IMR-90 (cell line): ENCODE data around the gene N4BP2. TPM values are rescaled to one million over a fixed set of nuclear protein-coding genes. Genes with fewer than 3 reads are reported as not detected.
"Not testable (repeated sequence)": the region's sequence is repeated elsewhere in the genome, so short reads cannot be mapped to it uniquely, and the experiment has no call there.

Source experiments
- ATAC-seq: fragments of 200-7000 bp; cut with Tn5 transposase; 2 replicates; pipeline ENCODE4 v1.9.1; 2020; ENCODE audit warnings: low read depth, mild to moderate bottlenecking, moderate library complexity
- BruUV-seq: library from RNA; stranded (reverse); fragments of 400-500 nt; replicated peaks from 2 replicates; lab custom pipeline; 2021; lab: Mats Ljungman, UMichigan
- CTCF ChIA-PET: fragments of 300-600 bp; formaldehyde crosslinking; extraction: SDS; loops from one replicate; lab custom pipeline; 2021; ENCODE audit warnings: antibody characterized with exemption; lab: Yijun Ruan, JAX
- POLR2A ChIA-PET: fragments of 300-600 bp; sonication (Branson Sonifier 250); formaldehyde crosslinking; loops from one replicate; lab custom pipeline; 2022; ENCODE audit warnings: antibody characterized with exemption; ENCODE audit not compliant: unreplicated experiment; lab: Charles Lee
- DNase-seq: peaks from one replicate; pipeline ENCODE4 v3.0.0; 2013
- H2AFZ ChIP-seq: replicated peaks from 2 replicates; pipeline ENCODE3; 2013; ENCODE audit warnings: low read length, mild to moderate bottlenecking; ENCODE audit not compliant: poor library complexity
- H2AK5ac ChIP-seq: 2 replicates; pipeline ENCODE4 v1.6.1; 2013; ENCODE audit warnings: low read depth, low read length, inconsistent platforms
- H2AK9ac ChIP-seq: replicated peaks from 2 replicates; pipeline ENCODE3; 2013; ENCODE audit warnings: mild to moderate bottlenecking, low read depth, low read length, moderate library complexity; ENCODE audit not compliant: poor library complexity
- H2BK120ac ChIP-seq: 2 replicates; pipeline ENCODE4 v1.6.1; 2013; ENCODE audit warnings: low read depth, low read length, inconsistent platforms
- H2BK15ac ChIP-seq: 3 replicates; pipeline ENCODE4 v1.6.1; 2013; ENCODE audit warnings: low read depth, low read length, inconsistent platforms
- H2BK20ac ChIP-seq: 2 replicates; pipeline ENCODE4 v1.6.1; 2013; ENCODE audit warnings: low read depth, mild to moderate bottlenecking, inconsistent platforms, low read length, moderate library complexity
- H2BK5ac ChIP-seq: 2 replicates; pipeline ENCODE4 v1.6.1; 2013; ENCODE audit warnings: mild to moderate bottlenecking, low read depth, low read length, inconsistent platforms; ENCODE audit not compliant: poor library complexity, severe bottlenecking
- H3K14ac ChIP-seq: replicated peaks from 2 replicates; pipeline ENCODE4 v1.6.1; 2013; ENCODE audit warnings: low read depth, low read length, inconsistent platforms
- H3K18ac ChIP-seq: 2 replicates; pipeline ENCODE4 v1.6.1; 2013; ENCODE audit warnings: low read depth, low read length, control low read depth
- H3K23ac ChIP-seq: 2 replicates; pipeline ENCODE4 v1.6.1; 2013; ENCODE audit warnings: low read depth, low read length, inconsistent platforms
- H3K27ac ChIP-seq: 2 replicates; pipeline ENCODE4 v1.5.1; 2013; ENCODE audit warnings: mild to moderate bottlenecking, control low read depth, low read length; ENCODE audit not compliant: insufficient read depth
- H3K27me3 ChIP-seq: 2 replicates; pipeline ENCODE4 v1.6.1; 2013; ENCODE audit warnings: low read length; ENCODE audit not compliant: control insufficient read depth, insufficient read depth
- H3K36me3 ChIP-seq: 2 replicates; pipeline ENCODE4 v1.6.1; 2013; ENCODE audit warnings: low read length, mixed read lengths; ENCODE audit not compliant: control insufficient read depth, insufficient read depth
- H3K4ac ChIP-seq: 2 replicates; pipeline ENCODE4 v1.6.1; 2013; ENCODE audit warnings: low read depth, low read length, inconsistent platforms
- H3K4me1 ChIP-seq: 2 replicates; pipeline ENCODE4 v1.6.1; 2013; ENCODE audit warnings: low read length, mixed read lengths; ENCODE audit not compliant: control insufficient read depth, insufficient read depth
- H3K4me2 ChIP-seq: 2 replicates; pipeline ENCODE4 v1.6.1; 2013; ENCODE audit warnings: low read depth, mild to moderate bottlenecking, control low read depth, low read length, moderate library complexity
- H3K4me3 ChIP-seq: 2 replicates; pipeline ENCODE4 v1.5.1; 2013; ENCODE audit warnings: low read depth, mild to moderate bottlenecking, control low read depth, low read length, moderate library complexity; ENCODE audit not compliant: insufficient read depth
- H3K56ac ChIP-seq: 2 replicates; pipeline ENCODE4 v1.6.1; 2013; ENCODE audit warnings: low read length, inconsistent platforms; ENCODE audit not compliant: insufficient read depth; ENCODE audit errors: extremely low read depth
- H3K79me1 ChIP-seq, 2 experiments: 2 replicates each; pipeline ENCODE4 v1.6.1; 2013; ENCODE audit warnings: low read length in 2 of 2, inconsistent platforms in 1 of 2, low read depth in 1 of 2
- H3K9ac ChIP-seq: 2 replicates; pipeline ENCODE4 v1.6.1; 2013; ENCODE audit warnings: low read depth, low read length, control low read depth
- H3K9me1 ChIP-seq: 2 replicates; pipeline ENCODE4 v1.6.1; 2013; ENCODE audit warnings: low read length, inconsistent platforms; ENCODE audit not compliant: insufficient read depth
- H3K9me3 ChIP-seq: 2 replicates; pipeline ENCODE4 v1.6.1; 2013; ENCODE audit warnings: low read length; ENCODE audit not compliant: control insufficient read depth, insufficient read depth
- H4K20me1 ChIP-seq: 2 replicates; pipeline ENCODE4 v1.6.1; 2013; ENCODE audit warnings: low read length, inconsistent platforms; ENCODE audit not compliant: insufficient read depth
- H4K5ac ChIP-seq: 2 replicates; pipeline ENCODE4 v1.6.1; 2013; ENCODE audit warnings: mild to moderate bottlenecking, low read depth, low read length, control low read depth
- H4K8ac ChIP-seq, 2 experiments: 2 replicates each; pipeline ENCODE4 v1.6.1; 2013; ENCODE audit warnings: low read depth in 2 of 2, low read length in 2 of 2, control low read depth in 1 of 2, inconsistent platforms in 1 of 2
- H4K91ac ChIP-seq: 2 replicates; pipeline ENCODE4 v1.6.1; 2013; ENCODE audit warnings: low read depth, low read length, inconsistent platforms; ENCODE audit not compliant: insufficient read depth
- MAFK ChIP-seq: IDR thresholded peaks from 2 replicates; pipeline ENCODE4 v1.6.1; 2012; ENCODE audit warnings: low read depth, low read length, improper control_type of control experiment
- WGBS, 2 experiments: methylation state at CpG; one replicate each; pipeline versions ENCODE4 v1.1.5 to v1.1.7; 2013; ENCODE audit warnings: missing lambda C conversion rate in 2 of 2; ENCODE audit not compliant: insufficient read length in 1 of 2; ENCODE audit errors: extremely low coverage in 2 of 2; 5-methylcytosine and 5-hydroxymethylcytosine counted together
- dilution Hi-C: fragments of 300-500 bp; cut with HindIII; formaldehyde crosslinking; loops from one replicate; pipeline ENCODE4 v1.14.3; 2018; ENCODE audit warnings: low sequenced_read_pairs; ENCODE audit not compliant: unreplicated experiment
- in situ Hi-C: fragments of 300-500 bp; cut with MboI; formaldehyde crosslinking; loops from 3 replicates; pipeline ENCODE4 v1.14.3; 2019; ENCODE audit warnings: low sequenced_read_pairs, inconsistent platforms, mixed read lengths
- intact Hi-C: fragments of 100-400 bp; cut with micrococcal nuclease; formaldehyde crosslinking; loops from 2 replicates; pipeline ENCODE4 v1.10.0; 2022
- polyA plus RNA-seq, 3 experiments: library from polyadenylated mRNA; depleted of rRNA; stranded (reverse); fragments of >200 nt; gene quantifications; 2 replicates each; pipeline ENCODE4 v1.2.3, GENCODE V29; 2012; ENCODE audit warnings: low replicate concordance in 1 of 3
- total RNA-seq: library from RNA; depleted of rRNA; stranded (reverse); fragments of >200 nt; gene quantifications from 2 replicates; pipeline ENCODE4 v1.2.3, GENCODE V29; 2012

N4BP2 gene
- total and polyA plus RNA-seq, 2 of the 4 experiments (the other 2 are of a cell fraction): 0.84 to 2.2 TPM

GRCh38 chr4:40107150-40107549, 50.5 kb downstream of the N4BP2 start:
- H3K56ac ChIP-seq, CTCF ChIA-PET, H3K9me1 ChIP-seq, intact Hi-C loops, DNase-seq, H4K5ac ChIP-seq, BruUV-seq, H3K23ac ChIP-seq, H4K91ac ChIP-seq, H2BK15ac ChIP-seq, H2BK5ac ChIP-seq, H3K27ac ChIP-seq, H3K27me3 ChIP-seq, H3K14ac ChIP-seq, H2BK20ac ChIP-seq, H3K18ac ChIP-seq, H4K8ac ChIP-seq, H2BK120ac ChIP-seq, H3K4ac ChIP-seq, H2AK5ac ChIP-seq, H3K79me1 ChIP-seq, ATAC-seq, H2AK9ac ChIP-seq, H3K4me3 ChIP-seq, POLR2A ChIA-PET, H3K9ac ChIP-seq, H3K4me2 ChIP-seq, H4K20me1 ChIP-seq, H2AFZ ChIP-seq, in situ Hi-C loops, H3K9me3 ChIP-seq, dilution Hi-C loops, H3K4me1 ChIP-seq, H3K36me3 ChIP-seq: not testable (repeated sequence)
- TF ChIP-seq MAFK: peak; percentile 76
- WGBS, 2 experiments: 100% methylated on average over 2 of the region's 4 CpGs; no CpG with 5 or more reads in 1 of the 2 experiments
